NCI-H1930 (cell line): ENCODE results near the gene HTR7.

Experiments
- DNase-seq, 2 experiments: peaks; one replicate each; lab custom pipeline; 2025; lab: John Stamatoyannopoulos, UW

HTR7 gene

DNA sequence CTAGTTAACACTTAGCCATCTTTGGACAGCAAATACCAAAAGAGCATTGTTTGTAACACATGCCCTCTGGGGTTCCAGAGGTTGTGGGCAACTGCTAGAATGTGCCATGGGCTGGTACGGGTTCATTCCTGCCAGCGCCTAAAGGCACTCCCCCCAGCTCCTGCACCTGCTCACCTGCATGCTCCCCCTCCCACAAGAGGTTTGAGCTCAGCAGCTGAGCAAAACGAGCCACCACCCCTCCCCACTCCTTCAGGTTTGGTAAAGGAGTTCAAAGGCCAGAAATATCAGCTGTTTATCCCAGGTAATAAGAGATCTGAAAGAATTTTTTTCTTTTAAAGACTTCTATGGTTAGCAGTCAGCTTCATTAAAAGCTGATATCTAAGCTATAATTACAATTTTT lies 53.5 kb downstream of the HTR7 start:
- DNase-seq, result no peak

- no peak for DNase-seq
These were observed 56.2 kb downstream of the HTR7 start for GRCh38 chr10:90801608-90802007.

DNA sequence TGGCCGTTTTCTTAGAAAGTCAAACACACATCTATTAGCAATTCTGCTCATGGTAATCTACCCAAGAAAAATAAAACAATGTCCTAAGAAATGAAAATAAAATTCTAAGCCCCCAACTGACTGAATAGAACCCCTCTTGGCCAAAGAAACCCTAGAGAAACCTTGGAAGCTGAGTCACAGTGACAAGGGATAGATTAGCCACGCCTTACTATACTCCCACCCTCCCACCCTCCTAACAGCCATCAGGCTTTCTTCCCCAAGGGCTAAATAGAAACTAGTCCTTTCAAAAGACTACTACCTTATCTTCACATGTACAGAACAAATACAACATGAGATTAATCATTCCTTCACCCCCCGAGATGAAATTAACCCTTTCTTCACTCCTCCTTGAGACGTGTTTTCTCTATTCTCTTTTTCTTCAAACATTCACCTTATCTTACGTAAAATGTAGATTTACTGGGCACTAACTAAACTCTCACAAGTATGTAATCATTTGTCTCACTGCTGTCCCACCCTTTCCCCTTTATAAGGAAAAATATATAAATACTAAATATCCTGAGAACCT lies 57.5 kb downstream of the HTR7 start:
- DNase-seq, result no peak

- DNase-seq, result no peak
These were observed 58.7 kb downstream of the HTR7 start for GRCh38 chr10:90799172-90799571.

DNA sequence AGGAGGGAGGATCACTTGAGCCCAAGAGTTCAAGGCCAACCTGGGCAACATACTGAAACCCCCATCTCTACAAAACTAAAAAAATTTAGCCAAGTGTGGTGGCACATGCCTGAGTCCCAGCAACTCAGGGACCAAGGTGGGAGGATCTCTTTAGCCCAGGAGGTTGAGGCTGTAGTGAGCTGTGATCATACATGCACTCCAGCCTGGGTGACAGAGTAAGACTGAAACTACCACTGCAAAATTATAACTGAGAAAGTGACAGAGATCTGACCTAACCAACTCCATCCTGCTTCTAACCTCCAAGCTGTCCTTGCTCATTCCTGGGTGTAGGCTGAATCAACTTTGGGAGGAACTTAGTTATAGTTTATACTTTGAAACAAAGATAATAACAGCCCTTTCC lies 59.4 kb downstream of the HTR7 start:
- no peak for DNase-seq

GRCh38 chr10:90790422-90790821 lies 67.4 kb downstream of the HTR7 start:
- DNase-seq, result no peak

- DNase-seq, result no peak
These were observed 68.9 kb downstream of the HTR7 start for GRCh38 chr10:90788968-90789367.

GRCh38 chr10:90788199-90788491 lies 69.7 kb downstream of the HTR7 start:
- DNase-seq, result no peak

GRCh38 chr10:90787393-90788198 lies 70.2 kb downstream of the HTR7 start:
- peak; percentile 9 to 21 for DNase-seq

- no peak for DNase-seq
These were observed 72.1 kb downstream of the HTR7 start for GRCh38 chr10:90785782-90786181.

GRCh38 chr10:90784771-90785170 lies 73.1 kb downstream of the HTR7 start:
- no peak for DNase-seq

DNA sequence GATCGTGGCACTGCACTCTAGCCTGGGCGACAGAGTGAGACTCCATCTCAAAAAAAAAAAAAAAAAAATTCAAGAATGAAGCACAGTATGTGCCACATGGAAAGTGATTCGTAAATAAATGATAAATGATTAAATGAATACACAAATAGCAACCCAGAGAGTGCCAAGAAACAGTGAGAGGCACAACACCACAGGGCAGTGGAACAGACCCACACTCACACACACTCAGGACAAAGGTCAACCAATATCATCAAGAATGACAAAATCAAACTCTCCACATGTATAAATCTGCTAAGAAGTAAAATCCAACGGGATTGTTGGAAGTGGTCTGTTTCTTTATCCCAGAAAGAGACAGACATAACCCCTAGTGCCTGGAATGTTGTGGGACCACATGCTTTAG lies 77.4 kb downstream of the HTR7 start:
- no peak for DNase-seq

GRCh38 chr10:90779548-90779947 lies 78.3 kb downstream of the HTR7 start:
- no peak for DNase-seq

- no peak for DNase-seq
These were observed 80.2 kb downstream of the HTR7 start for GRCh38 chr10:90777621-90778020.

DNA sequence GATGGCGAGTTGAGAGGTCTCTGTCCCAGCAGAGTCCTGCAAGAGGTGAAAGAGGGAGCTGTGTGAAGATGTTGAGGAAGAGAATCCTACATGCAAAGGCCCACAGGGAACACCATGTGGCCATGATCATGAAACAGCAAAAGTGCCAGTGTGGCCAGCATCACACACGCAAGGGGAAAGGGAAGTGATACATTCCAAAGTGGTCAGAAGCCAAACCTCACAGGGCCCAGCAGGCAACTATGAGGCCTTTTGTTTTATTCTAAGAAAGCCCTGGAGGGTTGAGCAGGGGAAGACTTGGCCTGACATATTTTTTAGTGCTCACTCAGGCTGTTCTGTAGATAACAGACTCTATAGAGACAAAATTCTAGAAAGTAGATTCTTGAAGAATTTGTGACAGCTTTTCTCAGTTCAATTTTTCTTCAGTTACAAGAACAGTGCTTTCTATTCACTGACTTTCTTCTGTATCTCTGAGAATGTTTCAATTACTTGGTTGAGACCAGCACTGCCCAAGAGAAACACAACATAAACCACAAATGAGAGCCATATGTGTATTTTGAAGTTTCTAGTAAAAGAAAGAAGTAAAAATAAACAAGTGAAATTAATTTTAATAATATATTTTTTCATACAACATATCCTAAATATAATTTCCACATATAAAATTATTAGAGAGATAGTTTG lies 82.3 kb downstream of the HTR7 start:
- DNase-seq, result no peak

GRCh38 chr10:90769946-90770841 lies 87.6 kb downstream of the HTR7 start:
- no peak for DNase-seq

- no peak for DNase-seq
These were observed 106.5 kb downstream of the HTR7 start for GRCh38 chr10:90751107-90751997.

- DNase-seq, result no peak
These were observed 111.0 kb downstream of the HTR7 start for GRCh38 chr10:90746829-90747228.

GRCh38 chr10:90745565-90745964 lies 112.3 kb downstream of the HTR7 start:
- no peak for DNase-seq

DNA sequence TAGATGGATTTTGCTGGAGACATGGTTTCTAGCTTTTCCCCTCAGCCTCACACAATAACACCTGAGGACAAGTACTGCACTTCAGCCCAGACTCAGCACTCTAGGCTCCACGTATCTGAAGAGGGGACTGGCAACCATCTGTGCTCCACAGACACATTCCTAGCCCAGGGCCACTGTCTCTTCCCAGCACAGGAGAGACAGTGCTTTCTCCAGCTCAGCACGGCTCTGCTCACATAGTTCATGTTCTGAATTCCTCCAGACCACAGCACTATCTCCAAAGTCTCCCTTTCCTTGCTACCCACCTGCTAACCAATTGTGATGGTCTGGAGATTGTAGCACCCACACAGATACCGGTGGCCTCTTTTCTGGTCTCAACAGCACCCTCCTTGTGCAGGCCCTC lies 114.5 kb downstream of the HTR7 start:
- DNase-seq, result no peak

GRCh38 chr10:90741926-90742565 lies 115.8 kb downstream of the HTR7 start:
- no peak for DNase-seq
